ENCODE data around the gene NSUN7. TPM values are rescaled to one million over a fixed set of nuclear protein-coding genes. Genes with fewer than 3 reads are reported as not detected.

NSUN7 gene
- total RNA-seq: 0.32 and 0.39 TPM in 2 replicates

GRCh38 chr4:40749717-40750460 lies at the start of gene NSUN7:
Gene NSUN7, plus strand, starts transcription at chr4:40749955. Its CDS starts 739 bp downstream, at chr4:40750694.

Other genes starting within 250 kb of the NSUN7 start
- 1.4 and 1.7 TPM in 2 replicates for gene RBM47, start 120.1 kb upstream of the NSUN7 start, total RNA-seq